NCI-H2227 (cell line): ENCODE measurements around the gene ACR.

Experiments used
- DNase-seq: peaks from one replicate; lab custom pipeline; 2025; ENCODE audit not compliant: unreplicated experiment; lab: John Stamatoyannopoulos, UW

ACR gene

DNA sequence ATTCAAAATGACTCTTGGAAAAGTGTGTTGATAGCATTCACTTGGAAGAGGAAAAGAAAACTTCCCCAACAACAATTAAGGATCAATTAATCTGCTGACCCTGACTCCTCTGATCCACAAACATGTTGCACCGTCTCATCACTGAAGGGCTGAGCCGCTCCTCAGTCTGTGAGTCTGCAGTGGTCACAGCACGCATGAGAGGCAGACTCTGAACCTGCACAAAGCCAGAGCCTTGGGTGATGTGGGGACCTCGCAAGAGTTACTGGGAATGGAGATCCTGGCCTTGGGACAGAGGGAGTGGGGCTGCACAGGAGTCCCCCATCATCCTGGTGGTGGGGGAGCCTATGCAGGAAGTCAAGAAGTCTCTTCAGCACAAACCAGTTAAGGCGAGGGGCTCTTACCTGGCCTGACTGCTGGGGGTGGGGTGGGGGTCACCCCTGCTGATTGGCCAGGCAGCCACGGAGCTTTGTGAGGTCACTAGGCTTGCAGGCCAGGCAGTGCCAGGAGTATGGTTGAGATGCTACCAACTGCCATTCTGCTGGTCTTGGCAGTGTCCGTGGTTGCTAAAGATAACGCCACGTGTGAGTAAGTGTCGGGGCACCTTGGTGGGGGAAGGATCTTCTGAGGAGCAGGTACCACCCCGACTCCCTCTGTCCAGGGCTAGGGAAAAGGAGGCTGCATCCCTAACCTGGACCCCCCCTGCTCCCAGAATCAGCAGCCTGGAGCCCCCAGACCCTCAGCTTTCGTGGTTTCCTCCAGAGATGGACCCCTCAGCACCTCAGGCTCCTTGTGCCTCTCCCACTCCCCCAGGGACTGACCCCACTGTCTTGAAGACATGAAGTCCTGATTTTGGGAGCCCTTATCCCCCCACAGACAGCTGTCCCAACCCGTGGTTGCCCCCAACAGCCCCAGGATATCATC is at the start of gene ACR:
TSS of gene ACR (plus strand) at position 477 of the 921 bp plus-strand sequence. CDS start at position 509, 32 bp downstream.
- DNase-seq, result no peak

DNA sequence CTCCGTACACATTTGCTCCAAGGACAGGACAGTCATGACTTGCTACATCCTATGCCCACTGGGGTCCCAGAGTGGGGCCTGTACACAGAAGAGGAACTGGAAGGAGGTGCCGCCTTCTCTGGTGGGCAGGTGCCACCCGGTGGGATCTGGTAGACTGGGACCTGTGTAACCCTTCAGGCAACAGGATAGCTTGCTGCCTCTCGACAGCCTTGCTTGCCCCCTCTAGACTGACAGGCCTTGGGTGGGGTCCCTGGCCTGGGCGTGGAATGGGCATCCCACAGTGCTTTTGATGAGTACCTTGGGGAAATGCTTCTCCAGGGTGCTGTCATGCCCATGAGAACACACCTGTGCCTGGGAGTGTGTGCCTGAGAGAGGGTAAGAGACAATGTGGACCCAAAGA is 49.6 kb upstream of the ACR start:
- DNase-seq, result no peak

GRCh38 chr22:50691521-50691920 is 46.5 kb upstream of the ACR start:
- peak; percentile 5 for DNase-seq

DNA sequence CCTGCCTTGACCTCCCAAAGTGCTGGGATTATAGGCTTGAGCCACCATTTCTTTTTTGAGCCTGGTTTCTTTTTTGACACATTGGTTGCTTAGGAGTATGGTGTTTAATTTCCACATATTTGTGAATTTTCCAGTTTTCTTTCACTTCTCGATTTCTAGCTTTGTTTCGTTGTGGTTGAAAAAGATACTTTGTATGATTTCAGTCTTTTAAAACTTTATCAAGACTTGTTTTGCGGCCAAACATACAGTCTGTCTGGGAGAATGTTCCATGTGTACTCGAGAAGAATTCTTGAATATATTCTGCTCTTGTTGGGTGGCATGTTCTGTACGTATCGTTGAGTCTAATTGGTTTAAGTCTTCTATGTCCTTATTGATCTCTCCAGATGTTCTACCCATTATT is 44.5 kb upstream of the ACR start:
- no peak for DNase-seq

DNA sequence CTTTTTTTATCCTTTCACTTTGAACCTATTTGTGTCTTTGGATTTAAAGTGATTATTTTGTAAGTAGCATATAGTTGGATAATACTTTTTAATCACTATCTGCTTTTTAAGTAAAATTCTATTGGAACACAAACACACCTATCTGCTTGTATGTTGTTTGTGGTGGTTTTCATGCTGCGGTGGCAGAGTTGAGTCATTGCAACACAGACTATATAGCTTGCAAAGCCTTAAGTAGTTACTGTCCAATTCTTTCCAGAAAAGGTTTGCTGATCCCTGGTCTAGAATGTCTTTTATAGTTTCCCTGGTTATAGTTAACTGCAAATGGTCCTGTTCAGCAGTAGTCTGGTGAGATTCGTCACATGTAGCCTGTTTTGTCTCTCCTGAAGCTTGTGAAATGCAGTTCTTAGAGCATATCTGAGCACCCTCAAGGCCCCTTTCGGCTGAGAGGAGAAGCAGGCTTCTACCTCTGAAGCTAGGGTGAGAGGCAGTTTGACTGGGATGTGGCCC is 43.9 kb upstream of the ACR start:
- no peak for DNase-seq

- no peak for DNase-seq
Observed at GRCh38 chr22:50694766-50695420, 43.1 kb upstream of the ACR start.

DNA sequence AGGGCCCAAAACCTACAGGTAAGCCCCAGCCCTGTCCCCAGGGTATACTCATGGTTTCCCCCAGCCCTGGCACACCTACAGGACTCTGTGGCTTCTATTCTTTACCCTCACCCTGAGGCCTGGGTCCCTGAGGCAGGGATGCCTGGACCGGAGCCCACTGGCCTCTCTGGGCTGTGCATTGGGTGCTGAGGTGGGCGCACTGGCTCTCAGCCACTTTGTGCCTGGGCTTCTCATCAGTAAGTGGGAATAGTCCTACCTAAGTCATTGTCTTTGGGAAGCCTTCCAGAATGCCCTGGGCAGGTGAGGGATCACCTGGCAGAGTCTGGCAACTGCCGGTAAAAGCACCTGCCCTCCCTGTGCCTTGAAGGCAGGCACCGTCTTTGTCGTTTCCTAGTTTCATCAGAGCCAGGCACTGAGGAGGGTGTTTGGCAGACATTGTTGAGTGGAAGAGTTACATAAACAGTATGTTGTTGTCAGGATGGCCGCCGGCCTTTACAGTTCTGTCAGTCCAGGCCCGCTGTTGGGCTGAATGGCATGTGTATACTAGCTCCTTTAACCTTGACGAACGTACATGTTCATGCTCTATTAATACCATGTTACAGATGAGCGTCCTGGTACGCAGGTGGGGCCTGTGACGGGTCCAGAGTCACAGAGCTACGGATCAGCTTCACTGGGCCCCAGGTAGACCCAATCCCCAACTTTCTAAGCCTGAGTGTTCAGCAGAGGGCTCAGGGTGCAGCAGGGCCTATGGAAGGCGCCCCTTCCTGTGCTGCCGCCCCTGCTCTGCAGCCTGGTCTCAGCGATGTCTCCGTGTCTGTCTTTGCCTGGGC is 42.4 kb upstream of the ACR start:
- no peak for DNase-seq

GRCh38 chr22:50696251-50696798 is 41.7 kb upstream of the ACR start:
- no peak for DNase-seq

DNA sequence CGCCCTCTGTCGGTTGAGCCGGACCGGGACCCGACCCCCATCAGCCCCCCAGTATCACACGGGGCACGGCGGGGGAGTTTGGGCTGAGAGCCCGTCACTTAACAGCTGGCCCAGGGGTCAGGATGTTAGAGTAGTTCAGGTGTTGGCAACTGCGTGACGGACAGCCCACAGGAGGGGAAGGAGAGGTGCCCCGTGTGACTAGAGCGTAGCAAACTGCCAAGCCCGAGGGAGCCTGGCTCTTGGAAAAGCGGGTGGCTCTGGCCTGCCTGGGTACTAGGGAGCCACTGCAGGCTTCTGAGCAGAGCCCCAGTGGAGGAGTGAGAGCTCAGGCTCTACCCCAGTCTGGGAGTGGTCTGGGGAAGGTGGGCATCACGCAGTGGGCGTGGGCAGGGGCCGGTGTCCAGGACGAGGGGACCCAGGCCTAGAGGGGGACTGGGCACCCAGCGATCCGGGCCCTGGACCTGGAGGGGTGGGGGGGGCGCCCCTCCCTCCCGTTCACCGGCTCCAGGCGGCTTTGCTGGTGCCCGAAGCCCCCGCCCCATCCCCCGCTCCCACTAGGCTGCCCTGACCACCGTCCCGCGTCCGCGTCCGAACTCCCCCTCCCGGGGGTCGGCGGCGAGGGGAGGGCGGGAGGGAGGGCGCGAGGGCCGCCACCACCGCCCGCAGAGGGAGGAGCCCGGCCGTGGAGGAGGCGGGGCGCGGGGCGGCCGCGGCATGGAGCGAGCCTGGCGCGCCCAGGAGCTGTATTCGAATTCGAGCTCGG is 41.0 kb upstream of the ACR start:
- DNase-seq, result peak; percentile 45

GRCh38 chr22:50697667-50698506 is 40.1 kb upstream of the ACR start:
- DNase-seq, result no peak

DNA sequence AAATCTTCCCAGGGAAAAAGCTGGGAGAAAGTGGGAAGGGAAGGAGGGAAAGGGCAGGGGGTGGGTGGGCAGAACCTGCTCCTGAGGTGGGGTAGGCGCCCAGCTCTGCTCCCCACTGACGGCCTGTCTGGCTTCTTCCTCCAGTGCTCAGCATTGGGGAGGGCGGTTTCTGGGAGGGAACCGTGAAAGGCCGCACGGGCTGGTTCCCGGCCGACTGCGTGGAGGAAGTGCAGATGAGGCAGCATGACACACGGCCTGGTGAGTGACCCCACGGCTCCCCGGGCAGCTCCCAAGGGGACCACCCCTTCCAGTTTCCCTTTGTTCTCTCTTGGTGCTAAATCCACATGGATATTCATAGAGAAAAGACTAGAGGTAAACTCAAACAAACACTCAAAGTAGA is 39.5 kb upstream of the ACR start:
- no peak for DNase-seq

DNA sequence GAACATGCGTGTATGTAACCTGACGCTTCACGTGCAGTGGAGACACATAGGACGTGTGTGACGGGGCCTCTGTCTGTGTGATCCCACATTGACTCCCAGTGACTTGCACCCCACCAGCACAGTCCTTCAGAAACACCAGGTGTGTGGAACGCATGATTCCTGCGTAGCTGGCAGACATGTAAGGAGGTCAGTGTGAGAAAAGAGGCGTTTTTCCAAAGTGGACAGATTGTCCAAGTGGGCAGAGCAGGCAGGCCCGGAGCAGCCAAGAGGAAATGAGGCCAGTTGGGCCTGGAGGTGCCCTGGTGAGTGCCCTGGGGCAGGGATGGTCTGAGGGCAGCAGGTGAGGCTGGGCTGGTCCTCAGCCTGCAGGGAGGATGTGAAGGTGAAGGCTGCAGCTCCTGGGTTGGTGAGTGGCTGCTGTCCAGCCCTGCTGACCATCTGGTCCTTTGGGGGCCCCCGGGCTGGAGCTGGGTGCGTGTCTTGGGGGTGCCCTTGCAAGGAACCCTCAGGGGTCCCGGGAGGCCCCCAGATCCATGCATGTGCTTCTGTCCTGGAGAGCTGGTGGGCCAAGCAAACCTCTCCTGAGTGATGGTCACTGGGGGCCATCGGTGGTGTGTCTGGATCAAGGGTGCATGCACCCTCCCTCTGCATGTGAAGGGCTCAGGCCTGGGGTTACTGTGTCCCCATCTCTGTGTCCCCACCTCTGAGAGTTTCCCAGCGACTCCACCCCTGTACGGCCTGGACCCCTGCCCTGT is 38.8 kb upstream of the ACR start:
- DNase-seq, result no peak

- DNase-seq, result no peak
Observed at GRCh38 chr22:50699756-50700386, 38.1 kb upstream of the ACR start.

- no peak for DNase-seq
Observed at GRCh38 chr22:50700387-50701075, 37.5 kb upstream of the ACR start.

DNA sequence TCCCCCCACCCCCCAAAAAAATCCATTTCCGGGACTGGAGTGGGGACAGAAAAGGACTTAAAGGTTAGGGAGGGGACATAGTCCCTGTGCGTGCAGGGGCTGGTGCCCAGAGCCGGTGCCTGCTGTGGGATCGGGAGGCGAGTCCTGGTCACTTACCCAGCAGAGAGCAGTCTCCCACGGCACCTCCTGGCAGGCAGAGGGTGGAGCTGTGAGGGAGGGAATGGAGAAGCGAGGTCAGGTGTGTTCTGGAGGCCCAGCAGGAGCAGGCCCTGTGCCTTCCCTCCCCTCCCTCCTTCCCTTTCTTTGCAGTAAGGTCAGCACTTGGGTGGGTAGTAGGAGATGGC is 37.0 kb upstream of the ACR start:
- no peak for DNase-seq

DNA sequence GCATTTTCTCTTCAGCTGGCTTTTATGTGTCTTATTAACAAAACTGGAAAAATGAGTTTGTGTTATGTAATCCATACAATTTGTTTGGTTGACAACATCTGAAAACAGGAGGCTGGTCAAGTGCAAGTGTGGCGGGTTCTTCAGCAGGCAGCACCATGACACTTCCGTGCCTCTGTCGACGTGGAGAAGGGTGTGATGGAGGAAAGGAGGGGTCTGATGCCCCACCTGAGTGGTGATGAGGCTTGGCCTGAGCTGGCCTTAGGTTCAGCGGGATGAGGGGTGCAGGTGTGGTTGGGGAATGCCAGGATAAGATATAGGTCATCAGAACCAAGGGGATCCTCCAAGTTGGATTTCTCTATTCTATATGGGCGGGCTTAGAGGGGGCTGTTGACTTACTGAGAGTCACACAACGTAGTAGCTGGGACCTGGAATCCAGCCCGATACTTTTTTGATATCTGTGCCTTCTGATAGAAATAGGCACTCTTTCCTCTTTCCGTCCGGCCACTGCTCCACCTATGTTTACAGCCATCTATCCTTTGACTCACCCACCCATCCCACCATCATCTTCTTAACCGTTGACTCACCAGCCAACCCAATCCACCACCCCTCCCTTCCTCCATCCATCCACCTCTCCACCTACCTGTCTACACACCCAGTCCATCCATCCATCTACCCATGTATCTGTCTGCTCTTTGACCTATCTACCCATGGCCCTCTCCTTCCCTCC is 36.4 kb upstream of the ACR start:
- no peak for DNase-seq

DNA sequence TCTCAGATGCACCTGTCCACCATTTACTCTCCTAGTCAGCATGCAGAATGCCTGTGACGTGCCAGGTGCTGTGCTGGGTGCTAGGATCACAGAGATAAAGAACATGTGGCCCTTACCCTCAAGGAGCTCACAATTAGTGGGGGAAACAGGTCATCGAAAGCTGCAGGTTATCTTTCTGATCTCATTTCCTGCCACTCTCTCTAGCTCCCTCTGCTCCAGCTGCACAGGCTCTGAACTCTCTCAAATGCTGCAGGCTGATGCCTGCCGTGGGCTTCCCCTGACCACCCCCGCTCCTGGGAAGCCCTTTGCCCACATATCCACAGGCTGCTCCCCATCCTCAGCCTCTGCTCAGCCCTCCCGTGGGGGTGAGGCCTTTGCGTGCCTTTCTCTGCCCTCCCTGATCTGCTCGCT is 35.7 kb upstream of the ACR start:
- no peak for DNase-seq
